ENCODE results near the gene MATN4.
"Not testable (repeated sequence)": the region's sequence is repeated elsewhere in the genome, so short reads cannot be mapped to it uniquely, and the experiment has no call there.

Gene MATN4

DNA sequence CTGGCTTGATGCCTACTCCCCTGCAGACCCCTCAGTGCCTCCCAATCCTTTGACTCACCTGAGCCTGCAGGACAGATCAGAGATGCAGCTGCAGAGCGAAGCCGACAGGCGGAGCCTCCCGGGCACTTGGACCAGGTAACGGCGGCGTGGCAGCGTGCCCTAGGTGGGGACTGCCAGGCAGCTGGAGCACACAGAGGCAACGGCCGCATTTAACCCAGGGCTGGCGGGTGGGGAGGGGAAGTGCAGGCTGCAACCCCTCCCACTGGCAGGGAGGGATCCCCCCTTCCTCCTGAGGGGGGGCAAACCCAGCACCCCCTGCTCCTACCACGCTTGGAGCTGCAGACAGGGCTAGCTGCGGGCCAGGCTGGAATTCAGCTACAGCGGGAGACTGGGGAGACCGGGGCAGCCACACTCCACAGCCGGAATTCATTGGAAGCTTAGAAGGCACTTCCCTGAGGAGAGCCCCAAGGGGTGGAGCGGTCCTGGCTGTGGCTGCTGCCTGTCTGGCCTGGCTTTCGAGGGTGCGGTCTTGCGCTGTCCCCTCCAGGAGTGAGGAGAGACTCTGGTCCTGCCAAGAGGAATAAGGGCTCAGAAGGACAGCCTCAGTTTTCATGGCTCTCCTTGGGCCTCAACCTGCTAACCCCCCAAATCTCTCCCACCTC lies at the start of gene MATN4:
Gene MATN4 (minus strand): TSS at position 183 of the 662 bp plus-strand sequence. CDS start 2,717 bp downstream, outside the sequence.
- DNase-seq (ENCODE audit: low read depth): no peak

DNA sequence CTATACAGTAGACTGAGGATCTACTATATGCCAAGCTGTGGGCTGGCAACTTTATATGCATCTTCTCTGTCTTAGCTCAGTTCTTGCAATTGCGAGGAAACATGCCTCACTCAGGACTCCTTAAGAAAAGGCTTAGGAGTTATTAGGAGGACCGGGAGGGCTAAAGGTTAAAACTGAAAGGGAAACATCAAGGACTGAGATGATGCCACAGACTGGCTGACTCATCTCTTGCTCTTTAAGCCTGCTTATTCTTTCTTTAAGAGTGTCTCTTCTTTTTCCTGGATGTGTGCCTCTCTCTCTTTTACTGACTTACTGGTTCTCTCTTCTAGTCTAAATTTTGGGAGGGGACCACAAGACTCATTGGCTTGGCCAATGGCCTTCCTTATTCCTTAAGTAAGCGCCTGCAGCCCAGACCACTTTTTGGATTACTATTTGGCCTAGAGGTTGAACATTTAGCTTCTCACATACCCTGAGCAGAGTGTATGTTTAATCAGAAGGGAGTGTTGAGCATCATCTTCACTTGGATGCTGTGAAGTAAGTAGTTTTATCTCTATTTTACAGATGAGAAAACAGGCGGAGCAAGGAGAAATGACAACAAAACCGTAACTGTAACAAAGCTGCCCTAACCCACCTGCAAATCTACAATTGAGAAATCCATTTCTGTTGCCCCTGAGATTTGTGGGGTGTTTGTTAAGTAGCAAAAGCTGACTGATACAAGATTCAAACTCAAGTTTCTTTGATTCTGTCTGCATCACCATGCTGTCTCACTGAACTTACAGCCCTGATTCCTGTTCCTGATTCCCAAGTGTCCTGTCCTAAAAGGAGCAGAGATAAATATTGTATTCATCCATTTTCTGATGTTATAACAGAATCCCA lies 47.3 kb upstream of the MATN4 start:
- no peak for DNase-seq (ENCODE audit: low read depth)

- DNase-seq (ENCODE audit: low read depth): no peak
Measured at GRCh38 chr20:45354423-45355208, 46.5 kb upstream of the MATN4 start.

- no peak for DNase-seq (ENCODE audit: low read depth)
Measured at GRCh38 chr20:45353746-45354145, 45.6 kb upstream of the MATN4 start.

- no peak for DNase-seq (ENCODE audit: low read depth)
Measured at GRCh38 chr20:45352729-45353128, 44.6 kb upstream of the MATN4 start.

GRCh38 chr20:45350795-45351194 lies 42.7 kb upstream of the MATN4 start:
- DNase-seq (ENCODE audit: low read depth): not testable (repeated sequence)

GRCh38 chr20:45350217-45350616 lies 42.1 kb upstream of the MATN4 start:
- no peak for DNase-seq (ENCODE audit: low read depth)

DNA sequence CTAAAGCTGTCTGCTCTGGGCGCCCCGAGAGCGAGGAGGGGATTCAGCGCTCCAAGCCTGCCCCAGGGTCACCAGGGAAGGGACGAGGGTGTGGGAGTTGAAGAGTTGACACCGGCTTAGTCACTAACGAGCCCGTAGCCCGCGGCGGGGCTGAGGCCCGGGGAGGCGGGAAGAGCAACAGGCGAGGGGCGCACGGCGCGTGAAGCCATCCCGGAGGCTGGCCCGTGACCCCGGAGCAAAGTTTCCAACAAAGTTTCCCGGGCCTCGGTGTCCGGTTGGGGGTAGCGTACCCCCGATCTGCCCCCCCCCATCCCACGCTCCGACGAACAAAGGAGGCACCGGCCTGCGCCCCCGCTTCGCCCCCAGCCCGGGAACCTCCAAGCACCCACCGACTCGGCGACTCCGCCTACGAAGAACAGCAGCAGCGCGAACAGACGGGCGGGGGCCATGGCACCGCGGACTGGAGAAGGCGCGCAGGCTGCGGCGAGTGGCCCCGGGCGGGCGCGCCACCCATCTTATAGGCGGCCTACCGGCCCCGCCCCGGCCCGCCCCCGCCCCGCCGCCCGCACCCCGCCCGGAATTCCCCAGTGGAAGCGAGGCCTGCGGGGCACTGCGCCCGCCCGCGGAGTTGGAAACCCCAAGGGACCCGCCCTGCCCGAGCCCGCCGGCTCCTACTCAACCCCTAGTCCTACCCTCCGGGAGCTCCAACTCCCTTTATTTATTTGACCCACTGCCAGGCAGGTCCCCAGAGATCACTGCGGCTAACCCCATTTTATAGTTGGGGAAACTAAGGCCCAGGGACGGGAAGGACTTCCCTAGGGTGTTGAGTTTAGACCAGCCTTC lies 40.1 kb upstream of the MATN4 start, which contains the start of gene SDC4:
Gene SDC4 (minus strand): TSS at position 489 of the 843 bp plus-strand sequence. CDS start 40 bp downstream, at position 449.
- DNase-seq (ENCODE audit: low read depth): no peak

- no peak for DNase-seq (ENCODE audit: low read depth)
Measured at GRCh38 chr20:45347297-45347935, 39.3 kb upstream of the MATN4 start.

- no peak for DNase-seq (ENCODE audit: low read depth)
Measured at GRCh38 chr20:45346851-45347250, 38.8 kb upstream of the MATN4 start.

DNA sequence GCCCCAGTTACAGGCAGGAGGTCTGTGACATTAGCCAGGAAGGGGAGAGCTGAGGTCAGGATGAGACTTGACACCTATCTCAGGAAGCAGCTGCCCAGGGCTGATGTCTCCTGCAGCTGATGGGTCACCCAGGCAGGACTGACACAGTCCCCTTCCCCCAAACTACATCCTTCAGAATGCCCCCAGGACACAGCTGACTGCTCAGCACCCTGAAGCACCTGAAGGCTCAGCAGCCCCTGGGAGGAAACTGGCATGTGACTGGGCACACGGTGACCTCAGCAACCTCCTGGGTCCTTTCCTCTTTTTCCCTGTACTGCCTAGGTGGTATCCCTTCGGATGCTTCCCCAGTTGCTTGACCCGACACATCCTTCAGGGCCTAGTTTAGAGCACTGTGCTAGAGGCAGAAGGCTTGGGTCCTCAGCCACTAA lies 38.2 kb upstream of the MATN4 start:
- no peak for DNase-seq (ENCODE audit: low read depth)

DNA sequence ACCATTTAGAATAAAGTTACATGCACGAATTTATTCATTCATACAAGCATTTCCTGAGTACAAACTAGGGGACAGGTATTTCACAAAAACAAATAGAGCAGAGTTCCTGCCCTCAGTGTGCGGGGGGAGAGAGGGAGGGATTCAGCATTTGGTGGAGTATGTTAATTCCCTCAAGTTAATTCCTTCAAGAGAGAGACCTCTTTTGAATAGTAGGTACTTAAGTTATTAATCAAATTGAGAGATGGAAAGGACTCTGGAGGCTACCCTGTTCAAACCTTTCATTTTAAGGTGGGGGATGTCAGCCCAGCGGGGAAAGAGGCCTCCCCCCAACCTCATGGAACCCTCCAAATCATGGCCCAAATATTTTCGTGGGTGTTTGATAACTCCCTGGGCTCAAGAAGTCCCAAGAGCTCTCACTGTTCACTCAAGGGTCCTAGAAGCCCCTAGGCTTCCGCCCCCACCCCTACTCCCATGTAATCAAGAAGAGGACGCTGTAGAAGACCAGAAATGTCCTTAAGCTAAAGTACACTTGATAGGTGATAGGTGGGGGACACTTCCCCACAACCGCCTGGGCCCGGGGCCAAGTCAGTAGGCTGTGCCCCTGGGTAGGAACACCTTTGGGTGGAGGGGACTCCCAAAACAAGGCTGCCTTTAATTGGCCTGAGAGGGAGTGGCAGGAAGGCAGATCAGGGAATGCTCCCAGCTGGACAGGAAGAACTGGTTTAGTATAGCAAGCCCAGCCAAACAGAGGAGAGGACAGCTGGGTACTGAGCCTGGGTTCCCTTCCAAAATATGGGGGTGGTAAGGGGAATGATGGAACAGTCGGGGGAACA lies 37.2 kb upstream of the MATN4 start:
- DNase-seq (ENCODE audit: low read depth): no peak

GRCh38 chr20:45344168-45344860 lies 36.2 kb upstream of the MATN4 start:
- DNase-seq (ENCODE audit: low read depth): peak; percentile 74

GRCh38 chr20:45343532-45344167 lies 35.6 kb upstream of the MATN4 start:
- DNase-seq (ENCODE audit: low read depth): no peak

DNA sequence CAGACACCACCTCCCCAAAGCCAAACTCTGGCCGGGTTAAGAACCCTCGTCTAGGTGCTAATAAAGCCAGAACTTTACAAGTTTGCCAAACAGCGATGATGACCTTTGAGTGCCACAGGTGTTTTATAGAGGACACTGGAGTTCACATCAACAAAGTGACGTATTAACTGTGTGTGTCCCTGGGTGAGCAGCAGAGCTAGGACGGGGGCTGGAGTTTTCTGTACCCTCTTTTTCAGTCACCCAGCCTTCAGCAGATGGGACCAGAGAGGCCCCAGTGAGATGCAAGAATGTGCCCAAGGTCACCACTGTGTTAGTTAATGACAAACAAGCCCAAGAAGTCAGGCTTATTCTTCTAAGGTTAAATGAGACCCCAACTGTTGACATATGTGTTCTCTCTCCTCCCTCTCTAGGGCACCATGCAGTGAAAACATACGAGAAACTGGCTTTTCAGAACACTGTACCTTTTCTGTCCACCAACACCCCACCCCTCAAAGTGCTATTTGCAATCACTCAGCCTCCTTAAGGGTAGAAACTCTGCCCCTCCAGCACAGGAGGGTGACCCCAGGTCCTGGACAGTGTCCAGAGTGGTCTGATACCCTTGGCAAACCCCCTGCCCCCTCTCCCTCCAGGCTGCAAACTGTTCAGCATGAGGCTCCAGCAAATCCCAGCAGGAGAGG lies 34.9 kb upstream of the MATN4 start:
- DNase-seq (ENCODE audit: low read depth): no peak

GRCh38 chr20:45341939-45342854 lies 34.1 kb upstream of the MATN4 start:
- DNase-seq (ENCODE audit: low read depth): no peak

DNA sequence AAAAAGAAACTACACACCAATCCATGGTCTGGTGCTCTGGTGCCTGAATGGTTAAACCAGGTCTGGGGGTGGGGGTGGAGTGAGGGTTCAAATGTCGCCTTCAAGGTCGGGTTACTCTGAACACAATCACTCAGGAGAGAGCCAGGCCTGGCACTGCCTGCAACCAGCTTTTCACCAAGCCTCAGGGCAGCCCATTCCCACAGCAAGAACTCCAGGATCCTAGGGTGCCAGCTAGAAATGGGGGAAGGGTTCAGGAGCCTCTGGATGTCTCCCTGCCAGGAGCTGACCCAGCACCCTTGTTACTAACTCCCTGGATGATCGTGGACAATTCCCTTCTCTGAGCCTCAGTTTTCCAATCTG lies 33.5 kb upstream of the MATN4 start:
- DNase-seq (ENCODE audit: low read depth): no peak
